GM19025 (cell line): ENCODE data around the gene MLKL.
A peak's percentile ranks its signal among the peaks of the same experiment; 100 is the strongest.
"Not testable (repeated sequence)": the region's sequence is repeated elsewhere in the genome, so short reads cannot be mapped to it uniquely, and the experiment has no call there.

Experiments
- ATAC-seq: cut with Tn5 transposase; IDR thresholded peaks from one replicate; pipeline ENCODE4 v1.9.1; 2021; ENCODE audit warnings: mild to moderate bottlenecking, low read depth, moderate library complexity; ENCODE audit not compliant: unreplicated experiment

Gene MLKL

GRCh38 chr16:74657870-74658642, 42.6 kb downstream of the MLKL start:
- no peak for ATAC-seq

DNA sequence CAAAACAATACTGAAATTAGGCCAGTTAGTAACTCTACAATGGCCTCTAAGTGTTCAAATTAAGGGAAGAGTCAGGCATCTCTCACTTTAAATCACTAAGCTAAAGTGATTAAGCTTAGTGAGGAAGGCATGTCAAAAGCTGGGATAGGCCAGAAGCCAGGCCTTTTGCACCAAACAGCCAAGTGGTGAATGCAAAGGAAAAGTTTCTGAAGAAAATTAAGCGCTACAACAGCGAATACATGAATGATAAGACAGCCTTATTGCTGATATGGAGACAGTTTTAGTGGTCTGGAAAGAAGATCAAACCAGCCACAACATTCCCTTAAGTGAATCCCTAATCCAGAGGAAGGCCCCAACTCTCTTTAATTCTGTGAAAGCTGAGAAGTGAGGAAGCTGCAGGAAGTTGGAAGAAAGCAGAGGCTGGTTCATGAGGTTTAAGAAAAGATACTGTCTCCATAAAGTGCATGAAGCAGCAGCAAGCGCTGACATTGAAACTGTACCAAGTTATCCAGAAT, 46.1 kb downstream of the MLKL start:
- ATAC-seq = no peak

DNA sequence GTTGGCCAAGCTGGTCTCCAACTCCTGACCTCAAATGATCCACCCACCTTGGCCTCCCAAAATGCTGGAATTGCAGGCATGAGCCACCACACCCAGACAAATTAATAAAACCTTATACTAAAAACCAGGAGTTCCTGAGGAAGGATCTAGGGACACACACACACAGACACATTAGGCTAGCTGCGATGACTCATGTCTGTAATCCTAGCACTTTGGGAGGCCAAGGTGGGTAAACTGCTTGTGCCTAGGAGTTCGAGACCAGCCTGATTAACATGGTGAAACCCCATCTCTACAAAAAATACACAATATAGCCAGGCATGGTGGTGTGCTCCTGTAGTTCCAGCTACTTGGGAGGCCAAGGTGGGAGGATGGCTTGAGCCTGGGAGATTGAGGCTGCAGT, 47.8 kb downstream of the MLKL start:
- not testable (repeated sequence) for ATAC-seq

GRCh38 chr16:74652249-74652648, 48.4 kb downstream of the MLKL start:
- ATAC-seq = no peak

- no peak for ATAC-seq
Observed at GRCh38 chr16:74651841-74652240, 48.8 kb downstream of the MLKL start.

- no peak for ATAC-seq
Observed at GRCh38 chr16:74650966-74651567, 49.6 kb downstream of the MLKL start.

DNA sequence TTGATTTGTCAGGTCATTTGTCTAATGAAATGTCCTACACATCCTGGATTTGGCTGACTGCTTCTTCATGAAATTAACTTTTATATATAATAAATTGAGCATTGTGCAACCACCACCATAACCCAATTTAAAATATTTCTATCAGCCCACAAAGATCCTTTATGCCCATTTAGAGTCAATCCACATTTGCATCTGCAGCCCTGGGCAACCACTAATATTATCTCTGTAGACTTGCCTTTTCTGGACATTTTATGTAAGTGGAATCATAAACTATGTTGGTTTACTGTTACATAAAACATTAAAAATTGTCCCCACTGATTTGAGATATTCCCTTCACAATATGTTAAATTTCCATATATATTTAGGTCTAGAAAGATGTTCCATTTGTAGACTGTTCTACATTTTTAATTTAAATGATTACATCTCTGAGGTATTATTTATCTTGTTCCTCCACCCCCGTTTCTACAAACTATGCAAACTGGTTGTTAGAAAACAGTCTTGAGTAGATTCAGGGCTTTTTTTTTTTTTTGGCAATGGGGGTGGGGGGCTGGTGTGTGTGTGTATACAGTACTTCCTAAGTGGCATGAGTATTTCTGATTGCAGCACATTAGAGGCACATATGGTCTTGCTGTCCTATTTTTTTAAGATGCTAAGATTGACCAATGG, 50.7 kb downstream of the MLKL start:
- ATAC-seq = no peak

DNA sequence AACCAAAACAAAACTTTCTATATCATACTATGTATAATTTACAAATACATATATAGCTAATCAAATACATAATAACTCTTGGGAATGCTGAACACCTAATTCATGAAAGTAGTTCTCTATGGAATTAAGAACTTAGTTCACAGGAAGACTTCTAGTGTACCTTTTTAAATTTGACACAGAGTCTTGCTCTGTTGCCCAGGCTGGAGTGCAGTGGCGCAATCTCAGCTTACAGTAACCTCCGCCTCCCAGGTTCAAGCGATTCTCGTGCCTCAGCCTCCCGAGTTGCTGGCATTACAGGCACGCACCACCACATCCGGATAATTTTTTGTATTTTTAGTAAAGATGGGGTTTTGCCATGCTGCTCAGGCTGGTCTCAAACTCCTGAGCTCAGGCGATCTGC, 58.7 kb downstream of the MLKL start:
- no peak for ATAC-seq

GRCh38 chr16:74637742-74638453, 62.8 kb downstream of the MLKL start:
- ATAC-seq = no peak

- no peak for ATAC-seq
Observed at GRCh38 chr16:74635303-74635702, 65.4 kb downstream of the MLKL start.

DNA sequence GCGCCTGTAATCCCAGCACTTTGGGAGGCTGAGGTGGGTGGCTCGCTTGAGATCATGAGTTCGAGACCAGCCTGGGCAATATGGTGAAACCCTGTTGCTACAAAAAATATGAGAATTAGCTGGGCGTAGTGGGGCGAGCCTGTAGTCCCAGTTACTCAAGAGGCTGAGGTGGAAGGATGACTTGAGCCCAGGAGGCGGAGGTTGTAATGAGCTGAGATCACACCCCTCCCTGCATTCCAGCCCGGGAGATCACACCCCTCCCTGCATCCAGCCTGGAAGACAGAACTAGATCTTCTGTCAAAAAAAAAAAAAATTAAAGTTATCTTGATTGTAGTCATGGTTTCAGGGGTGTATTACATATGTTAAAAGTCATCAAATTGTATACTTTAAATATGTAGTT, 67.0 kb downstream of the MLKL start:
- ATAC-seq = no peak

DNA sequence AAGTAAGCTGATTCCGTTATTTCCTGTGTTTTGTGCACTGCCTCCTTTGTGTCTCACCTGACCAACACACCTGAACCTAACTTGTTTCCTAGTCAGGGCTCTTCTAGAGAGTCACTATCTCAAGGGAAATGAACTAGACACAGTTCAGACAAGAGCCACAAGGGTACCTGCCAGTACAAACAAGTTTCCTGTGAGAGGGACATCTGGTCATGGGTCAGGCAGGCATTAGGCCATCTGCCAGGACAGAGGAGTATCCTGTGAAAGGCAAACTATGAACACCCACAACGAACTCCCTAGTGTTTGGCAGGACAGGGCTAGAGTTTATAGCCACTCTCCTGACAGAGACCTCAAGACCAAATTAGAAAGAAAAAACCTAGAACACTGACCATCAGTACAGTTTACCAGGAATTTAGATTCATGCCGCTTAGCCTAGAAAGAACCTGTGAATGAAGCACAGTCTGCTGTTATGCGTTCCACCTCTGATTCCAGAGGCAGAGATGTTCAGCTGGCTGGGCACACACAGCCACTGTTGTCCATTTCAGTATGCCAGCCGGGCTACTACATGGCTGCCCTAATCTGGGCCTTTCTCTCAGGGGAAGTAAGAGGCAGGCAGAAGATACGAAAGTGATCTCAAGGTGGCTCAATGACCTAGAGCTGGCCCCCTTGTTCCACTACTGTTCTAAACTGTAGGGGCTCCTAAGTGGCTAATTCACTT, 73.0 kb downstream of the MLKL start:
- ATAC-seq = no peak

GRCh38 chr16:74626741-74627416, 73.8 kb downstream of the MLKL start:
- peak; percentile 51 for ATAC-seq

DNA sequence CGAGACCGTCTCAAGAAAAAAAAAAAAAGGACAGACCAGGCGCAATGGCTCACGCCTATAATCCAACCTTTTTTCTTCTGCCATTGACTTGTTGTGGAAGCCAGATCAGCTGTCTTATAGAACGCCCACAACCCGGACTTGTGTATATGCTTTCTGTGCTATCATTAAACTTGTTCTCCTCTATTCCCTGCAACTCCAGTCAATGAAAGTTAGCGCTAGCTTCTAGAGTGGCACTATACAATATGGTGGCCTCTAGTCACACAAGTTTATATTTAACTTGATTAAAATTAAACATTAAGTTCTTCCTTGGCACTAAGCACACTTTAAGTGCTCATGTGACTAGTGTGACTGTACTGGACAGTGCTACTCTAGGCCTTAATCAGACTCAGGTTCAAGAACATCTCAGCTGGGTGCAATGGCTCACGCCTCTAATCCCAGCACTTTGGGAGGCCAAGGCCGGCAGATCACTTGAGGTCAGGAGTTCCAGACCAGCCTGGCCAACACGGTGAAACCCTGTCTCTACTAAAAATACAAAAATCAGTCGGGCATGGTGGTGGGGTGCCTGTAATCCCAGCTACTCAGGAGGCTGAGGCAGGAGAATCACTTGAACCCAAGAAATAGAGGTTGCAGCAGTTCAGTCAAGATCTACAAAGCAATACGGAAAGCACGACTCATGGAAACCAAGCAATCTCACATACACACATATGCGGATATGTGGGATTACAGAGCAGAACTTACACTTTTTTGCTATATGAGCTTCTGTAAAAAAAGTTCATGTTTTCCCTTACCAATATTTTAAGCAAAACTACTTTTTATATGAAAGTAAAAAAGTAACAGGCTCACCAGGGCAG, 74.9 kb downstream of the MLKL start:
- no peak for ATAC-seq

DNA sequence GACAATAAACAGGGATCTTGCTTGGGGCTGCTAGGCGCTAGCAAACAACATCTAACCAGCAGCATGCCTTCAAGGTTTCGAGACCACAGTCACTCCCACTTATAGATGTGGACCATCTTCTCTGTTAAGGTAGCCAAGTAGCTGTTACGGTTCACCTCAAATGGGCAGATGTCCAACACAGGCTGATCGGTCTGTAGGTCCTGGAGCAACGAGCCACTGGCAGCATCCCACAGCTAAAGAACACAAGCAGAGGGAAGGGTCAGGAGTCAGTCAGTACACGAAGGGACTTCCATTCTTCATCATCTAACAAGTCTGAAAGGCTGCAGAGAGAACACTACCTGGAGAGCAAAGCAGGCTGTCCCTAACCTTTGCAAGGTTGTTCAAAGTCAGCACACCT, 76.8 kb downstream of the MLKL start:
- no peak for ATAC-seq

GRCh38 chr16:74623214-74623838, 77.3 kb downstream of the MLKL start:
- ATAC-seq = no peak

DNA sequence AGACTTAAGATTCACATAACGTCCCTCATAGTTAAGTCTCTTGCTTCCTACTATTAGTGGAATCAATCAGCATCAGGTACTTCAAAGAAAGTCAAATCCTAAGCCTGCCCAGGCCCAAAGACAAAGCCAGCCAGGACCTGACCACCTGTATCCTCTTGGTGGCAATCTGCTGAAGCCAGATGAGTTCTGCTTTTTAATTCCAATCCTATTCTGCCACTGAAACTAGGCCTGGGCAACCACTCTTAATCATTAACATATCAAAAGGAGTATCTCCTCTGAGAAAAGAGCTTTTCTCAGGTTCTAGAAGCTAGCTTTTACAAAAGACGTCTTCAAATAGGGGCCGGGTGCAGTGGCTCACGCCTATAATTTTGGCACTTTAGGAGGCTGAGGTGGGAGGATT, 78.7 kb downstream of the MLKL start:
- ATAC-seq = no peak
